Inflammatory macrophage treated with lipopolysaccharide for 4 hours (primary cell): ENCODE data around the gene ITM2B.
A peak's percentile ranks its signal among the peaks of the same experiment; 100 is the strongest.
"Not testable (repeated sequence)": the region's sequence is repeated elsewhere in the genome, so short reads cannot be mapped to it uniquely, and the experiment has no call there.

ENCODE experiments used
- DNase-seq: peaks from one replicate; pipeline ENCODE4 v3.0.0-alpha.2; 2020

ITM2B gene

GRCh38 chr13:48230541-48230940, 2.5 kb upstream of the ITM2B start:
- no peak for DNase-seq

- no peak for DNase-seq
These were observed 1.9 kb upstream of the ITM2B start for GRCh38 chr13:48231080-48231479.

- no peak for DNase-seq
These were observed 1.1 kb upstream of the ITM2B start for GRCh38 chr13:48231933-48232332.

GRCh38 chr13:48232420-48233045, 473 bp upstream of the ITM2B start:
- DNase-seq = no peak

- no peak for DNase-seq
These were observed 983 bp downstream of the ITM2B start for GRCh38 chr13:48233889-48234488.

- DNase-seq = peak; percentile 77
These were observed 1.7 kb downstream of the ITM2B start for GRCh38 chr13:48234566-48235340.

- DNase-seq = peak; percentile 30
These were observed 2.5 kb downstream of the ITM2B start for GRCh38 chr13:48235341-48236135.

- DNase-seq = peak; percentile 90
These were observed 3.7 kb downstream of the ITM2B start for GRCh38 chr13:48236528-48237353.

- DNase-seq = not testable (repeated sequence)
These were observed 6.4 kb downstream of the ITM2B start for GRCh38 chr13:48239369-48239768.

- no peak for DNase-seq
These were observed 8.6 kb downstream of the ITM2B start for GRCh38 chr13:48241651-48242050.

GRCh38 chr13:48242677-48243076, 9.7 kb downstream of the ITM2B start:
- no peak for DNase-seq

- no peak for DNase-seq
These were observed 11.2 kb downstream of the ITM2B start for GRCh38 chr13:48244159-48244558.

GRCh38 chr13:48246102-48246501, 13.1 kb downstream of the ITM2B start:
- DNase-seq = peak; percentile 49

GRCh38 chr13:48249018-48249417, 16.0 kb downstream of the ITM2B start:
- DNase-seq = no peak

- no peak for DNase-seq
These were observed 18.6 kb downstream of the ITM2B start for GRCh38 chr13:48251611-48252081.

GRCh38 chr13:48252176-48252575, 19.2 kb downstream of the ITM2B start:
- no peak for DNase-seq

GRCh38 chr13:48253849-48254248, 20.8 kb downstream of the ITM2B start:
- no peak for DNase-seq

GRCh38 chr13:48255090-48255489, 22.1 kb downstream of the ITM2B start:
- no peak for DNase-seq

GRCh38 chr13:48255954-48256353, 22.9 kb downstream of the ITM2B start:
- DNase-seq = no peak

GRCh38 chr13:48258002-48258401, 25.0 kb downstream of the ITM2B start:
- no peak for DNase-seq

GRCh38 chr13:48258430-48258829, 25.4 kb downstream of the ITM2B start:
- no peak for DNase-seq

- DNase-seq = no peak
These were observed 28.0 kb downstream of the ITM2B start for GRCh38 chr13:48260970-48261369.
